Cardiac fibroblast (primary cell): ENCODE data around the gene TRAPPC6A.
A peak's percentile ranks its signal among the peaks of the same experiment; 100 is the strongest.

ENCODE experiments used
- DNase-seq, 2 donors: peaks; one replicate each; pipeline versions ENCODE4 v3.0.0 to v3.0.0-alpha.2; 2010; ENCODE audit warnings: low read depth in 2 of 2
- H3K4me3 ChIP-seq, 2 donors: replicated peaks in 1 of 2; 1 replicate in 1 of 2; 2 replicates in 1 of 2; pipeline ENCODE4 v1.5.1; 2011; ENCODE audit warnings: low read depth in 2 of 2, low read length in 2 of 2, mild to moderate bottlenecking in 2 of 2, moderate library complexity in 1 of 2
- TF ChIP-seq, protein P1 (sequence below): IDR thresholded peaks from one replicate; pipeline ENCODE4 v1.5.1; 2011; ENCODE audit warnings: low read depth, mild to moderate bottlenecking, low read length, inconsistent platforms

Gene TRAPPC6A

DNA sequence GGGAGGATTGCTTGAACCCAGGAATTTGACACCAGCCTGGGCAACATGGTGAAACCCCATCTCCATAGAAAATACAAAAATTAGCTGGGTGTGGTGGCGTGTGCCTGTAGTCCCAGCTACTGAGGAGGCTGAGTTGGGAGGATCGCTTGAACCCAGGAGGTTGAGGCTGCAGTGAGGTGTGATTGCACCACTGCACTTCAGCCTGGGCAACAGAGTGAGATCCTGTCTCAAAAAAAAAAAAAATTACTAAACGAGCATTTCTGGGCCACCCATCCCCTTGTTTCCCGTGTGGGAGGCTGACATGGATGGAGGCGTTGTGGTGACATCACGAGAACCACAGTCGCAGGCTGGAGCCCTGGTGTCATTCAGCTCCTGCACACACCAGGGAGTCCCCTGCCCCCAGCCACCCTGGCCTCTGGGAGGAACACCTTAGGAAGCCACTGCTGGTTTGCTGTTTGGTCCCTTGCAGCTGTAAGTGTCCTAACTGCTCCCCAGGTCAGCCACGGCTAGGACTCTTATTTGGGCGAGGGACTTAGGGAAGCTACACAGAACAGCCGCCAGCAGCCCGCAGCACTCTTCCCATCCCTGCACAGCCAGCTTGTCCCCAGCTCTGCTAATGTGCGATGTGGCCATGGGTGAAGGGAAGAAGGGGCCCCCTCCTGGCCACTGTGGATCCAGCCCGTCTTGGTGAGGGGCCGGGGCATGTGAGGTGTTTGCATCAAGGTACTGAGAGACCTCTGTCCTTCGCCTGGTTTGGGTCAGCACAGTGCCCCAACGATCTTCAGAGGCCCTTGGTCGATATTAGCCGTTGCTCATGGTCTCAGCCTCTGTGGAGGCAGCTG is 30.0 kb downstream of the TRAPPC6A start:
- TF ChIP-seq, protein P1, sequence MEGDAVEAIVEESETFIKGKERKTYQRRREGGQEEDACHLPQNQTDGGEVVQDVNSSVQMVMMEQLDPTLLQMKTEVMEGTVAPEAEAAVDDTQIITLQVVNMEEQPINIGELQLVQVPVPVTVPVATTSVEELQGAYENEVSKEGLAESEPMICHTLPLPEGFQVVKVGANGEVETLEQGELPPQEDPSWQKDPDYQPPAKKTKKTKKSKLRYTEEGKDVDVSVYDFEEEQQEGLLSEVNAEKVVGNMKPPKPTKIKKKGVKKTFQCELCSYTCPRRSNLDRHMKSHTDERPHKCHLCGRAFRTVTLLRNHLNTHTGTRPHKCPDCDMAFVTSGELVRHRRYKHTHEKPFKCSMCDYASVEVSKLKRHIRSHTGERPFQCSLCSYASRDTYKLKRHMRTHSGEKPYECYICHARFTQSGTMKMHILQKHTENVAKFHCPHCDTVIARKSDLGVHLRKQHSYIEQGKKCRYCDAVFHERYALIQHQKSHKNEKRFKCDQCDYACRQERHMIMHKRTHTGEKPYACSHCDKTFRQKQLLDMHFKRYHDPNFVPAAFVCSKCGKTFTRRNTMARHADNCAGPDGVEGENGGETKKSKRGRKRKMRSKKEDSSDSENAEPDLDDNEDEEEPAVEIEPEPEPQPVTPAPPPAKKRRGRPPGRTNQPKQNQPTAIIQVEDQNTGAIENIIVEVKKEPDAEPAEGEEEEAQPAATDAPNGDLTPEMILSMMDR: no peak
- H3K4me3 ChIP-seq: no peak overlapping the region

DNA sequence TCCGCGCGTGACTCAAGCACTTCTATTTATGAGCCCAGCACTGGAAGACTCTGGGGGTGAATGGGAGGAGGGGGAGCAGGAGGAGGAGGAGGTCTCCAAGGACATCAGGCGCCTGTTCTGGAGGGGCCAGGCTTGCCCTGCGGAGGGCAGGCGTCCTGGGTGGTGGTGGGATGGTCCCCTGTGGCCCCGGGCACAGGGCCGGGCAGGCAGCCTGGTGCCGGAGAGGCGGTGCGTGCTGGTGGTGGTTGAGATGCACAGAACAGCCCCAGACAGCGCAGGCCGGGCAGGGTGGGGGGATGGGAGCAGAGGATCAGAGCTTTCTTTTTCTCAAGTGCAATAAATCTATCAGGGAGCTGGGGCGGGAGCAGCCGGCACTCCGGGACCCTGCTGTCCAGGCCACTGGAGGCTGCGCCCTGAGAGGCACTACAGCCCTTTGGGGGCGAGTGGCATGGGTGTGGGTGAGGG is 31.3 kb downstream of the TRAPPC6A start:
- TF ChIP-seq, protein P1: no peak
- DNase-seq: no peak
- H3K4me3 ChIP-seq: no peak overlapping the region

More for the DNA sequence above, 30.0 kb downstream of the TRAPPC6A start:
- no peak for DNase-seq

DNA sequence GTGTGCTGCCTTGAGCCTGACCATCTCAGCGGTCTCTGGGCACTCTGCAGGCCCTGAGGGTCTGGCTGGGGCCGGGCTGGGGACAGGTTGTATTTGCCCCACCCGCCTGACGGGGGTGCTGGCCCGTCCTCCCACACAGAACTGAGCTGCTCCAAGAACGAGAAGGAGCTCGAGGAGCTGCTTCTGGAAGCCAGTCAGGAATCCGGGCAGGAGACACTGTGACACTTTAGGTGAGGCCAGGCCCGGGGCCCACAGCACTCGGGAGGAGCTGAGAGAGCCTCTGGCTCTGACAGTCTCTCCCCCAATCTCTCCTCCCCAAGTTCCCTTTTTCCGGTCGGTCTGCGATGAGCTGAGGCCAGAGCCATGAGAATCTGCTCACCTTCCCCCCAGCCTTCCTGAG is 31.8 kb downstream of the TRAPPC6A start:
- H3K4me3 ChIP-seq: no peak overlapping the region
- DNase-seq: no peak
- TF ChIP-seq, protein P1: no peak

DNA sequence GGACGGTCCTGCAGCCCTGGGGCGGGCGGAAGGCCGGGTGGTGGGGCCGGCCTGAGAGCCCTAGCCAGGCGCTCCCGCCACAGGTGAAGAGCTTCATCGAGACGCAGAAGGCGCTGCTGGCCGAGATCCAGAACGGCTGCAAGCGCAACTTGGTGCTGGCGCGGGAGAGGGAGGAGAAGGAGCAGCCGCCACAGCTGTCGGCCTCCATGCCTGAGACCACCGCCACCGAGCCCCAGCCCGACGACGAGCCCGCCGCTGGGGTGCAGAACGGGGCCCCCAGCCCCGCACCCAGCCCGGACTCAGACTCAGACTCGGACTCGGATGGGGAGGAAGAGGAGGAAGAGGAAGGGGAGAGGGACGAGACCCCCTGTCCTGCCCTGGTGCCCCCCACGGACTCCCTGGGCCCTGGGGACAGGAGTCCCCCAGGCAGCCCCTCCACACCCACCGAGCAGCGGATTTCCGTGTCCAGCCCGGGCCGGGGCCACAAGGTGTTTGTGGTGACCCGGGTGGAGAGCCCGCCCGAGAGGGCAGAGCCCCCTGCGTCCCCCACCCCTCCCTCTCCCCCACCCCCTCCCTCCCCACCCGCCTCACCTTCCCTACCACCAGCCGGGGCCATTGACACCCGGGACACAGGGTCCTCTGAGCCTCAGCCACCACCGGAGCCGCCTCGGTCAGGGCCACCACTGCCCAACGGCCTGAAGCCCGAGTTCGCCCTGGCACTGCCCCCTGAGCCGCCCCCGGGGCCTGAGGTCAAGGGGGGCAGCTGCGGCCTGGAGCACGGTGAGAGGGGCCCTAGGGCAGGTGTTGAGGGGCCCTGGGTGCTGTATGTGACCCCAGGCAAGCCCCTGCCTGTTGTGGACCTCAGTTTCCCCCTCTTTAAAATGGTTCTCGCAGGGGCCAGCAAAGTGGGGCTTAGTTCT is 32.5 kb downstream of the TRAPPC6A start:
- no peak for DNase-seq
- TF ChIP-seq, protein P1: no peak
- no peak overlapping the region for H3K4me3 ChIP-seq

DNA sequence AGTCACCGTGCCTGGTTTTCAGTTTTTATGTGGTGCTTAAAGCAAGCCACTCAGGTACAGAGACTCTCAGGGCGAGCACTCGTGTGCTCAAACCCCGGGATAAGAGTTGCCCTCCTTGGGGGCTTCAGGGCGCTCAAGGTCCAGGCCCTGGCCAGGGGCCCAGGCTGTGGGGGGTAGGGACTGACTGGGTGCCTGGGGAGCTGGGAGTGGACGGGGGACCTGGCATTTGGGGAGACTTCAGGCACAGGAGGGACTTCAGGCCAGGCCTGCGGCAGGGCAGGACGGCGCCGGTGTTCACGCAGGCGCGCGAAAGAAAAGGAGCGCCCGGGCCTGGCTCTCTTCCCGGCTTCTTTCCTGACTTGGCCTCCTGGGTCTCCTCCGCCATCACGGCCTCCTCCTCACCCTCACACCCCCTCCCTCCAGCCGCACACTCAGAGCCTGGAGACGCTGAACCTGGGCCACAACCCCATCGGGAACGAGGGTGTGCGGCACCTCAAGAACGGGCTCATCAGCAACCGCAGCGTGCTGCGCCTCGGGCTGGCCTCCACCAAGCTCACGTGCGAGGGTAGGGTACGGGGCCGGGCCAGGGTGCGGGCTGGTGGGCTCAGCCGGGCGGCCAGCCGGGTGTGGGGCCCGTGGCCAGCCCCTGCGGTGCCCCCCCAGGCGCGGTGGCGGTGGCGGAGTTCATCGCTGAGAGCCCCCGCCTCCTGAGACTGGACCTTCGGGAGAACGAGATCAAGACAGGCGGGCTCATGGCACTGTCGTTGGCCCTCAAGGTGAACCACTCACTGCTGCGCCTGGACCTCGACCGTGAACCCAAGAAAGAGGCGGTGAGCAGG is 33.4 kb downstream of the TRAPPC6A start:
- DNase-seq: no peak
- TF ChIP-seq, protein P1: no peak
- H3K4me3 ChIP-seq: no peak overlapping the region

DNA sequence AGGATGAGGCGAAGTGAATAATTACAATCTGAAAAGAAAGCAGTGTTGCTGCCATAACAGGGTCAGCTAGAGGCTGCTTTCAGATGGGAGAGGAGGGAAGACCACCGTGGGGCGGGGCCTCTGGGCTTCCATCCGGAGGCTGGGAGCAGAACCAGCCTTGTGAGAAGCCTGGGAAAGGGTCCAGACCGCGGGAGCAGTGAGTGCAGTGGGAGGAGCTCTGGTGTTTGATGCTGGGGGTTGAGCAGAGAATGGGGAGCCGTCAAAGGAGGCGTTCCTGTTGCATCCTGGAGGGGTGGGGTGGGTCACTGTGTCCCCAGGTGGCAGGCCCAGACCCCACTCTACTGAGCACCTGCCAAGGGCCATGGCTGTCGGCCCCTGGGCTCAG is 35.3 kb downstream of the TRAPPC6A start:
- H3K4me3 ChIP-seq: no peak overlapping the region
- TF ChIP-seq, protein P1: no peak
- DNase-seq: peak in 1 of 2 donors; percentile 16
